Mesendoderm (in vitro differentiated cells): ENCODE results near the gene SEPTIN11.

Experiments
- DNase-seq: peaks from one replicate; pipeline ENCODE4 v3.0.0; 2013
- H2AK5ac ChIP-seq: 2 replicates; pipeline ENCODE4 v1.6.1; 2013; ENCODE audit warnings: low read length, inconsistent platforms
- H2BK120ac ChIP-seq: 2 replicates; pipeline ENCODE4 v1.6.1; 2013; ENCODE audit warnings: low read depth, mild to moderate bottlenecking, low read length, moderate library complexity, mixed read lengths
- H2BK15ac ChIP-seq: replicated peaks from 2 replicates; pipeline ENCODE4 v1.6.1; 2013; ENCODE audit warnings: low read depth, mild to moderate bottlenecking, moderate library complexity
- H2BK5ac ChIP-seq: 2 replicates; pipeline ENCODE4 v1.6.1; 2013; ENCODE audit warnings: low read length, inconsistent platforms
- H3K18ac ChIP-seq: 2 replicates; pipeline ENCODE4 v1.6.1; 2013; ENCODE audit warnings: mild to moderate bottlenecking, low read length, mixed read lengths
- H3K23ac ChIP-seq: one replicate; pipeline ENCODE4 v1.6.1; 2013; ENCODE audit warnings: low read length
- H3K27ac ChIP-seq: 2 replicates; pipeline ENCODE4 v1.5.1; 2013; ENCODE audit warnings: low read depth, mild to moderate bottlenecking, inconsistent platforms, low read length, moderate library complexity
- H3K27me3 ChIP-seq: 2 replicates; pipeline ENCODE4 v1.6.1; 2013; ENCODE audit warnings: low read length, control low read depth, mild to moderate bottlenecking, inconsistent platforms; ENCODE audit not compliant: insufficient read depth, poor library complexity
- H3K36me3 ChIP-seq: 2 replicates; pipeline ENCODE4 v1.6.1; 2013; ENCODE audit warnings: low read length, inconsistent platforms; ENCODE audit not compliant: control insufficient read depth, insufficient read depth
- H3K4ac ChIP-seq: one replicate; pipeline ENCODE4 v1.6.1; 2013; ENCODE audit warnings: low read depth, mild to moderate bottlenecking, low read length, moderate library complexity
- H3K4me1 ChIP-seq: 2 replicates; pipeline ENCODE4 v1.6.1; 2013; ENCODE audit warnings: low read depth, low read length, inconsistent platforms; ENCODE audit not compliant: control insufficient read depth
- H3K4me2 ChIP-seq: 2 replicates; pipeline ENCODE4 v1.6.1; 2013; ENCODE audit warnings: low read length
- H3K4me3 ChIP-seq: 2 replicates; pipeline ENCODE4 v1.5.1; 2013; ENCODE audit warnings: mild to moderate bottlenecking, low read length
- H3K56ac ChIP-seq: one replicate; pipeline ENCODE4 v1.6.1; 2013; ENCODE audit warnings: low read length
- H3K79me1 ChIP-seq: 2 replicates; pipeline ENCODE4 v1.6.1; 2013; ENCODE audit warnings: low read length, inconsistent platforms
- H3K79me2 ChIP-seq: 2 replicates; pipeline ENCODE4 v1.6.1; 2013; ENCODE audit warnings: mild to moderate bottlenecking, low read length; ENCODE audit not compliant: control insufficient read depth, insufficient read depth
- H3K9ac ChIP-seq: 2 replicates; pipeline ENCODE4 v1.6.1; 2013; ENCODE audit warnings: low read length, inconsistent platforms
- H4K5ac ChIP-seq: one replicate; pipeline ENCODE4 v1.6.1; 2013; ENCODE audit warnings: low read length
- H4K8ac ChIP-seq: one replicate; pipeline ENCODE4 v1.6.1; 2013; ENCODE audit warnings: low read depth, mild to moderate bottlenecking, control low read depth, low read length, moderate library complexity
- WGBS: extraction: QIAGEN DNeasy Blood & Tissue Kit; methylation state at CpG from one replicate; pipeline ENCODE4 v1.1.7; 2013; ENCODE audit warnings: low lambda C conversion rate, missing lambda C conversion rate; ENCODE audit not compliant: insufficient coverage; ENCODE audit errors: extremely low coverage; 5-methylcytosine and 5-hydroxymethylcytosine counted together

SEPTIN11 gene

GRCh38 chr4:76920715-76921114 is 28.8 kb upstream of the SEPTIN11 start:
- Histone ChIP-seq H3K23ac (no peak overlapping the region), H3K4me2 (no peak overlapping the region)

GRCh38 chr4:76923619-76924357 is 25.8 kb upstream of the SEPTIN11 start:
- no peaks in the 10 kb centered on the region for H3K36me3 ChIP-seq
- DNase-seq, result no peak
- H3K23ac ChIP-seq, result no peak overlapping the region
- no peak overlapping the region for H3K56ac ChIP-seq
- H3K4me2 ChIP-seq, result no peak overlapping the region
- H3K9ac ChIP-seq, result no peak overlapping the region
- H3K27me3 ChIP-seq, result no peaks in the 10 kb centered on the region
- no peak overlapping the region for H2BK120ac ChIP-seq
- no peak overlapping the region for H3K4me3 ChIP-seq
- H4K5ac ChIP-seq, result no peak overlapping the region
- WGBS, result no CpG with 5 or more reads among the region's 5 CpGs
- no peak overlapping the region for H2BK5ac ChIP-seq
- no peak overlapping the region for H3K4ac ChIP-seq
- H3K4me1 ChIP-seq, result no peaks in the 10 kb centered on the region
- no peaks in the 10 kb centered on the region for H3K79me1 ChIP-seq
- no peaks in the 10 kb centered on the region for H3K79me2 ChIP-seq
- no peak overlapping the region for H2BK15ac ChIP-seq
- H3K18ac ChIP-seq, result no peak overlapping the region
- H4K8ac ChIP-seq, result no peak overlapping the region
- no peak overlapping the region for H3K27ac ChIP-seq
- H2AK5ac ChIP-seq, result no peak overlapping the region

More at GRCh38 chr4:76920715-76921114, 28.8 kb upstream of the SEPTIN11 start:
- Histone ChIP-seq H2BK120ac (no peak overlapping the region), H3K4me3 (no peak overlapping the region), H3K36me3 (no peaks in the 10 kb centered on the region), H3K4me1 (no peaks in the 10 kb centered on the region), H3K56ac (no peak overlapping the region), H3K79me1 (no peaks in the 10 kb centered on the region), H3K79me2 (no peaks in the 10 kb centered on the region), H4K8ac (no peak overlapping the region), H4K5ac (no peak overlapping the region), H3K18ac (no peak overlapping the region), H2BK15ac (no peak overlapping the region), H2BK5ac (no peak overlapping the region), H3K9ac (no peak overlapping the region), H2AK5ac (no peak overlapping the region), H3K4ac (no peak overlapping the region), H3K27ac (no peak overlapping the region), H3K27me3 (no peaks in the 10 kb centered on the region)
- DNase-seq, result no peak

GRCh38 chr4:76926841-76927240 is 22.7 kb upstream of the SEPTIN11 start:
- no peak overlapping the region for H2BK120ac ChIP-seq
- H4K8ac ChIP-seq, result no peak overlapping the region
- no peak overlapping the region for H3K9ac ChIP-seq
- no peaks in the 10 kb centered on the region for H3K79me1 ChIP-seq
- no peak overlapping the region for H3K4ac ChIP-seq
- DNase-seq, result no peak
- H2AK5ac ChIP-seq, result no peak overlapping the region
- H3K4me1 ChIP-seq, result no peaks in the 10 kb centered on the region
- no peak overlapping the region for H2BK15ac ChIP-seq
- no peaks in the 10 kb centered on the region for H3K27me3 ChIP-seq
- no peak overlapping the region for H3K56ac ChIP-seq
- no peak overlapping the region for H2BK5ac ChIP-seq
- H3K27ac ChIP-seq, result no peak overlapping the region
- no peak overlapping the region for H3K4me2 ChIP-seq
- H3K36me3 ChIP-seq, result no peaks in the 10 kb centered on the region
- H3K23ac ChIP-seq, result peak overlapping the region; percentile 60
- H4K5ac ChIP-seq, result no peak overlapping the region
- no peak overlapping the region for H3K4me3 ChIP-seq
- H3K79me2 ChIP-seq, result no peaks in the 10 kb centered on the region
- H3K18ac ChIP-seq, result no peak overlapping the region
- WGBS, result no CpG with 5 or more reads among the region's 6 CpGs

- Histone ChIP-seq H3K4me1 (no peaks in the 10 kb centered on the region), H2AK5ac (no peak overlapping the region), H3K56ac (no peak overlapping the region), H3K79me2 (no peaks in the 10 kb centered on the region), H4K8ac (no peak overlapping the region), H3K36me3 (no peaks in the 10 kb centered on the region), H3K4me3 (no peak overlapping the region), H3K4ac (no peak overlapping the region), H4K5ac (no peak overlapping the region), H3K18ac (no peak overlapping the region), H2BK5ac (no peak overlapping the region), H3K27ac (no peak overlapping the region), H3K27me3 (no peaks in the 10 kb centered on the region), H2BK15ac (no peak overlapping the region), H3K23ac (no peak overlapping the region), H3K4me2 (no peak overlapping the region), H2BK120ac (no peak overlapping the region), H3K9ac (no peak overlapping the region), H3K79me1 (no peaks in the 10 kb centered on the region)
- WGBS, result no CpG with 5 or more reads among the region's 2 CpGs
- no peak for DNase-seq
Measured at GRCh38 chr4:76930685-76931084, 18.9 kb upstream of the SEPTIN11 start.

- Histone ChIP-seq H2AK5ac (no peak overlapping the region), H3K18ac (no peak overlapping the region), H2BK5ac (no peak overlapping the region), H3K23ac (no peak overlapping the region), H2BK120ac (no peak overlapping the region), H3K79me1 (no peaks in the 10 kb centered on the region), H2BK15ac (no peak overlapping the region), H3K27me3 (no peaks in the 10 kb centered on the region), H4K8ac (no peak overlapping the region), H3K27ac (no peak overlapping the region), H3K4ac (no peak overlapping the region), H3K4me3 (no peak overlapping the region), H4K5ac (no peak overlapping the region), H3K36me3 (no peaks in the 10 kb centered on the region), H3K79me2 (no peaks in the 10 kb centered on the region), H3K4me2 (no peak overlapping the region), H3K9ac (no peak overlapping the region), H3K56ac (no peak overlapping the region), H3K4me1 (no peaks in the 10 kb centered on the region)
- DNase-seq, result no peak
Measured at GRCh38 chr4:76931087-76931486, 18.5 kb upstream of the SEPTIN11 start.

GRCh38 chr4:76931576-76932276 is 17.8 kb upstream of the SEPTIN11 start:
- no CpG with 5 or more reads among the region's 7 CpGs for WGBS

More at GRCh38 chr4:76931576-76932276, 17.8 kb upstream of the SEPTIN11 start:
- H3K56ac ChIP-seq, result no peak overlapping the region
- H3K79me1 ChIP-seq, result no peaks in the 10 kb centered on the region
- no peaks in the 10 kb centered on the region for H3K4me1 ChIP-seq
- H3K79me2 ChIP-seq, result no peaks in the 10 kb centered on the region
- H3K9ac ChIP-seq, result no peak overlapping the region
- H3K36me3 ChIP-seq, result no peaks in the 10 kb centered on the region
- no peak overlapping the region for H3K4ac ChIP-seq
- no peak overlapping the region for H2AK5ac ChIP-seq
- H3K18ac ChIP-seq, result no peak overlapping the region
- H4K5ac ChIP-seq, result no peak overlapping the region
- H3K4me3 ChIP-seq, result no peak overlapping the region
- no peak overlapping the region for H3K27ac ChIP-seq
- no peak overlapping the region for H2BK120ac ChIP-seq
- DNase-seq, result no peak
- H2BK15ac ChIP-seq, result no peak overlapping the region
- H3K4me2 ChIP-seq, result no peak overlapping the region
- no peak overlapping the region for H2BK5ac ChIP-seq
- no peaks in the 10 kb centered on the region for H3K27me3 ChIP-seq
- H3K23ac ChIP-seq, result no peak overlapping the region
- H4K8ac ChIP-seq, result no peak overlapping the region
